Psoas muscle (tissue), 8 donors: Measurements from ENCODE around the gene ABCE1. TPM values are rescaled to one million over a fixed set of nuclear protein-coding genes. Genes with fewer than 3 reads are reported as not detected.
A peak's percentile ranks its signal among the peaks of the same experiment; 100 is the strongest.

ENCODE experiments used
- ATAC-seq, 4 donors: fragments of 200-7000 bp; cut with Tn5 transposase; one replicate each; pipeline ENCODE4 v1.9.1; 2020; ENCODE audit warnings: moderate library complexity in 3 of 4, mild to moderate bottlenecking in 2 of 4
- DNase-seq, 2 donors: peaks; one replicate each; pipeline ENCODE4 v3.0.0-alpha.2; 2020
- H3K27ac ChIP-seq: fragments of 200-600 bp; one replicate; pipeline ENCODE4 v1.8.0; 2022
- H3K27me3 ChIP-seq, 3 donors: fragments of 200-600 bp in 1 of 3; one replicate each; pipeline versions ENCODE4 v1.6.1 to v1.8.0; 2013 to 2022; ENCODE audit warnings: low read length in 2 of 3, mild to moderate bottlenecking in 2 of 3, moderate library complexity in 1 of 3; ENCODE audit not compliant: insufficient read depth in 3 of 3
- H3K36me3 ChIP-seq, 2 donors: fragments of 200-600 bp in 1 of 2; one replicate each; pipeline versions ENCODE4 v1.6.1 to v1.8.0; 2013 to 2022; ENCODE audit warnings: low read depth in 1 of 2, mild to moderate bottlenecking in 1 of 2, moderate library complexity in 1 of 2; ENCODE audit not compliant: insufficient read depth in 1 of 2
- H3K4me1 ChIP-seq: fragments of 200-600 bp; one replicate; pipeline ENCODE4 v1.8.0; 2022
- H3K4me3 ChIP-seq: fragments of 200-600 bp; one replicate; pipeline ENCODE4 v1.8.0; 2022; ENCODE audit warnings: mild to moderate bottlenecking
- H3K9me3 ChIP-seq: fragments of 200-600 bp; one replicate; pipeline ENCODE4 v1.8.0; 2022
- WGBS, 3 donors: extraction: QIAGEN DNeasy Blood & Tissue Kit; methylation state at CpG; one replicate each; pipeline versions ENCODE4 v1.1.6 to v1.1.7; 2013; 5-methylcytosine and 5-hydroxymethylcytosine counted together
- intact Hi-C, 2 donors: fragments of 100-400 bp; cut with DNase I; formaldehyde crosslinking; loops; one replicate each; pipeline versions ENCODE4 v1.11.0 to v1.14.2; 2022
- long read RNA-seq, 2 donors: library from polyadenylated mRNA; unstranded; transcript quantifications; one replicate each; pipeline ENCODE4 v2.0.0, GENCODE V29; 2021
- polyA plus RNA-seq, 3 donors: library from polyadenylated mRNA; stranded (reverse); fragments of 200-250 nt; gene quantifications; one replicate each; pipeline ENCODE4 v1.2.3, GENCODE V29; 2013
- total RNA-seq, 4 donors: library from RNA; stranded (reverse); fragmentation: NEBNext Ultra II Directional in 2 of 4; extraction: Animal tissue kit (Norgen Biotek cat#: 25700) in 2 of 4; gene quantifications; one replicate each; pipeline versions ENCODE4 v1.2.1 to v1.2.4, GENCODE V29; 2021 to 2023
- TF ChIP-seq, protein P1 (sequence below): fragments of 200-600 bp; IDR thresholded peaks from one replicate; pipeline ENCODE4 v1.8.0; 2022; ENCODE audit warnings: antibody characterized with exemption
- donor health status: healthy with polysubstance abuse.
- donor health status: DM: no; HTN: no; CAD: no; lungs with moderate emphysema.
- donor health status: Bipolar disorder and iron deficiency.
- donor health status: healthy.
- donor health status: DM: yes; HTN: yes; CAD: no.
- donor health status: DM: no; HTN: no; CAD: no.
- donor health status: DM: no; HTN: no; CAD: no.
- donor health status: DM: yes; HTN: yes; CAD: no.

Gene ABCE1
- total RNA-seq (10 to 100 TPM; 52.8 to 75.0 (median 63.6) TPM), polyA plus RNA-seq (10 to 100 TPM; 25.9 to 59.8 (median 34.8) TPM)
- long read RNA-seq, donor 1, transcript ABCE1-201 (18 exons, 3,921 nt): major isoform, 28 of 37 reads
- long read RNA-seq, donor 1, partial matches to known transcripts: 3 of 37 reads
- long read RNA-seq, donor 1, other reads (novel, unspliced or antisense): 6 of 37 reads
- long read RNA-seq, donor 2, transcript ABCE1-201 (18 exons, 3,921 nt): major isoform, 64 of 80 reads
- long read RNA-seq, donor 2, partial matches to known transcripts: 6 of 80 reads
- long read RNA-seq, donor 2, other reads (novel, unspliced or antisense): 10 of 80 reads

DNA sequence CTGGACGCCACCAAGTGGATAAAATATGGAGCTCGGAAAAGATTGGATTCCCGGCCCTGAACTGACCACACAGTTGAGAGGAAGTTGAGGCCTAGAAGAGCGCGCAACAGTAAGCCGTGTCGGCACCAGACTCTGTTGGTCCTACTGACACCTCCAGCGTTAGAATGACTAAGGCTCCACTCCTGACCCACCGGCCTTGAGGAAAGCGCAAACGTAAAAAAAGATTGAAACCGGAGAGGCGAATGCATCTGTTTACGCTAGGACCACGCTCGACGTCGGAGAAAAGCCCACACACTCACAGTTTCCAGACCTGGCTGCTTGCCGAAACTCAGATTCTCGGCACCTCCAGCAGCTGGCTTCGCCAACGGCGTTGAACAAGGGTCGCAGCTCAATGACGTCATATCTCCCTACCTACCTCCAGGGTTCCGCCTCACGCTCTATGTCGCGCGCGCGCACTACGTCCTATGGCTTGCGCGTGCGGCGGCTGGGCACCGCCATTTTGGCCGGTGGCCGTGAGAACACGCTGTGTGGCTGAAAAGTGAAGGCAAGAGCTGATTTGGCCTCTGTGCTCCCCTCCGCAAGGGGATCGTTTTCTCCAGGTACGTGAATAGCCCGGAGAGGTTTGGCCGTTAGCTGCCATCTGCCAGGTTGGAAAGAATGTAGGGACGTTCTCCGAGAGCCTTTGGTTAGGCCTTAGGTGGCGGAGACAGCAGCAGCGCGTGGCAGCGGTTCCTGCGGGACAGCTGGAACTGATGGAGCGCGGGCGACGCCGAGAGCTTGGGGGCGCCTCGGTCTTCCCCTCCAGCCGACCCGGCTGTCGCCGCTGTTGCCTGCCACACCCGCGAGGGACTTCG is at the start of gene ABCE1, which contains the start of gene ANAPC10:
ABCE1 (plus strand) TSS at position 491 of the 854 bp plus-strand sequence. CDS start 6,102 bp downstream, outside the sequence.
ANAPC10 (minus strand) TSS at position 376 of the 854 bp plus-strand sequence. CDS start 2,097 bp downstream, outside the sequence.
- WGBS, 3 donors: 0% methylated on average over 63 to 67 of the region's 67 CpGs
- peaks cover 47% of the 10 kb centered on the region for H3K4me1 ChIP-seq
- peak within 1 kb of the TSS; percentile 98 for H3K27ac ChIP-seq
- peak; percentile 96 to 97 (median 96) for ATAC-seq
- no peaks in the 10 kb centered on the region for H3K27me3 ChIP-seq
- intact Hi-C loops: no loop called here
- peak within 1 kb of the TSS; percentile 90 for H3K4me3 ChIP-seq
- H3K9me3 ChIP-seq: peaks cover 14% of the 10 kb centered on the region
- TF ChIP-seq, protein P1, sequence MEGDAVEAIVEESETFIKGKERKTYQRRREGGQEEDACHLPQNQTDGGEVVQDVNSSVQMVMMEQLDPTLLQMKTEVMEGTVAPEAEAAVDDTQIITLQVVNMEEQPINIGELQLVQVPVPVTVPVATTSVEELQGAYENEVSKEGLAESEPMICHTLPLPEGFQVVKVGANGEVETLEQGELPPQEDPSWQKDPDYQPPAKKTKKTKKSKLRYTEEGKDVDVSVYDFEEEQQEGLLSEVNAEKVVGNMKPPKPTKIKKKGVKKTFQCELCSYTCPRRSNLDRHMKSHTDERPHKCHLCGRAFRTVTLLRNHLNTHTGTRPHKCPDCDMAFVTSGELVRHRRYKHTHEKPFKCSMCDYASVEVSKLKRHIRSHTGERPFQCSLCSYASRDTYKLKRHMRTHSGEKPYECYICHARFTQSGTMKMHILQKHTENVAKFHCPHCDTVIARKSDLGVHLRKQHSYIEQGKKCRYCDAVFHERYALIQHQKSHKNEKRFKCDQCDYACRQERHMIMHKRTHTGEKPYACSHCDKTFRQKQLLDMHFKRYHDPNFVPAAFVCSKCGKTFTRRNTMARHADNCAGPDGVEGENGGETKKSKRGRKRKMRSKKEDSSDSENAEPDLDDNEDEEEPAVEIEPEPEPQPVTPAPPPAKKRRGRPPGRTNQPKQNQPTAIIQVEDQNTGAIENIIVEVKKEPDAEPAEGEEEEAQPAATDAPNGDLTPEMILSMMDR: peak; percentile 27
- peaks cover 10 to 29% of the 10 kb centered on the region in 2 donors for H3K36me3 ChIP-seq
- peak; percentile 96 to 97 for DNase-seq

DNA sequence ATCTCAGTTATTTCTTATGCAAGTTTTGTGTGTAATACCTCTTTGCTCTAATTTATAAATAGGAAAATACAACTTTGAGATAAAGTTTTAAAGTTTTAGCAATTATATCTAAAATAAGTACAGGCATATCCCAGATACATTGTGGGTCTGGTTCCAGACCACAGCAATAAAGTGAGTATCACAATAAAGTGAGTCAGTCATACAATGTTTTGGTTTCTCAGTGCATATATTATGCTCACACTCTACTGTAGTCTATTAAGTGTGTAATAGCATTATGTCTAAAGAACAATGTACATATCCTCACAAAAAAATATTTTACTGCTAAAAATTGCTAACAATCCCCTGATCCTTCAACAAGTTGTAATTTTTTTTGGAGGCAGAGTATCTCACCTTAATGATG is 49.3 kb upstream of the ABCE1 start:
- DNase-seq: no peak
- Histone ChIP-seq H3K36me3 (no peaks in the 10 kb centered on the region), H3K9me3 (no peaks in the 10 kb centered on the region), H3K27me3 (no peaks in the 10 kb centered on the region), H3K4me3 (no peak overlapping the region), H3K4me1 (no peaks in the 10 kb centered on the region), H3K27ac (no peak overlapping the region)
- intact Hi-C loops: no loop called here
- TF ChIP-seq, protein P1: no peak
- ATAC-seq: no peak

DNA sequence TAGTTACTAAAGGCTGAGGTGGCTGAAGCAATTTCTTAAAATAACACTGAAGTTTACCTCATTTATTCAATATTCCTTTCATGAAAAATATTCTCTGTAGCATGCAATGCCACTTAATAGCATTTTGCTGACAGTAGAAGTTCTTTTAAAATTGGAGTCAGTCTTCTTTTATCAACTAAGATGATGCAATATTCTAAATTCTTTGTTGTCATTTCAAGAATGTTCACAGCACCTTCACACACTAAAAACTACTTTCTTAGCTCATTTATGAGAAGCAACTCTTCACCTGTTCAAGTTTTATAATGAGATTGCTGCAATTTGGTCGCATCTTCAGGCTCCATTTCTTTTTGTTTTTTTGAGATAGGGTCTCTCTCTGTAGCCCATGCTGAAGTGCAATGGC is 48.9 kb upstream of the ABCE1 start:
- intact Hi-C loops: no loop called here
- H3K4me3 ChIP-seq: no peak overlapping the region
- no peak for DNase-seq
- H3K27me3 ChIP-seq: no peaks in the 10 kb centered on the region
- no peak overlapping the region for H3K27ac ChIP-seq
- TF ChIP-seq, protein P1: no peak
- H3K36me3 ChIP-seq: no peaks in the 10 kb centered on the region
- H3K4me1 ChIP-seq: no peaks in the 10 kb centered on the region
- no peak for ATAC-seq
- WGBS, 3 donors: 89 to 100% (median 94%) methylated on average over 1 of the region's 1 CpG
- H3K9me3 ChIP-seq: no peaks in the 10 kb centered on the region

GRCh38 chr4:145055533-145056257 is 42.4 kb upstream of the ABCE1 start:
- Histone ChIP-seq H3K4me3 (no peak overlapping the region), H3K36me3 (no peaks in the 10 kb centered on the region), H3K4me1 (no peaks in the 10 kb centered on the region), H3K27ac (no peak overlapping the region), H3K27me3 (no peaks in the 10 kb centered on the region), H3K9me3 (no peaks in the 10 kb centered on the region)
- TF ChIP-seq, protein P1: no peak
- 67 to 80% (median 71%) methylated on average over 5 of the region's 5 CpGs for WGBS, 3 donors
- DNase-seq: no peak
- intact Hi-C loops: no loop called here
- ATAC-seq: no peak
